Endothelial cell of umbilical vein (primary cell): Measurements from ENCODE around the gene PIEZO2. TPM values are rescaled to one million over a fixed set of nuclear protein-coding genes. Genes with fewer than 3 reads are reported as not detected.

Experiments used
- BruUV-seq: library from RNA; stranded (reverse); fragments of 400-500 nt; replicated peaks from 2 replicates; lab custom pipeline; 2021; lab: Mats Ljungman, UMichigan
- CTCF ChIA-PET: fragments of 300-600, 350-600 bp; sonication (Branson Sonifier 250); formaldehyde crosslinking; loops from one replicate; lab custom pipeline; 2021; ENCODE audit warnings: antibody characterized with exemption, inconsistent platforms; lab: Charles Lee
- POLR2A ChIA-PET: fragments of 300-600, 350-600 bp; sonication (Branson Sonifier 250); formaldehyde crosslinking; loops from one replicate; lab custom pipeline; 2021; ENCODE audit warnings: antibody characterized with exemption, inconsistent platforms; lab: Charles Lee
- DNase-seq: peaks from one replicate; pipeline ENCODE4 v3.0.0-alpha.2; 2011; ENCODE audit warnings: low read depth, low spot score
- FAIRE-seq: peaks from 2 replicates; lab custom pipeline; 2011; peaks lifted over from hg19 to GRCh38; lab: Jason Lieb, UNC
- H2AFZ ChIP-seq: 2 replicates; pipeline ENCODE4 v1.6.0; 2012; ENCODE audit warnings: low read depth, low read length, control low read depth, inconsistent platforms
- H3K27ac ChIP-seq: 2 replicates; pipeline ENCODE4 v1.5.1; 2011; ENCODE audit warnings: low read depth, mild to moderate bottlenecking, control low read depth, low read length, moderate library complexity; ENCODE audit not compliant: insufficient read depth
- H3K27me3 ChIP-seq, 2 experiments: 2 replicates each; pipeline versions ENCODE4 v1.6.0 to v1.6.1; 2011; ENCODE audit warnings: low read length in 2 of 2, mixed read lengths in 1 of 2; ENCODE audit not compliant: control insufficient read depth in 2 of 2, insufficient read depth in 2 of 2
- H3K36me3 ChIP-seq, 2 experiments: 2 replicates in 1 of 2; 3 replicates in 1 of 2; pipeline ENCODE4 v1.5.1; 2011; ENCODE audit warnings: low read length in 2 of 2, mild to moderate bottlenecking in 1 of 2, moderate library complexity in 1 of 2; ENCODE audit not compliant: control insufficient read depth in 2 of 2, insufficient read depth in 2 of 2; ENCODE audit errors: extremely low read depth in 1 of 2
- H3K4me1 ChIP-seq: 3 replicates; pipeline ENCODE4 v1.5.1; 2011; ENCODE audit warnings: mild to moderate bottlenecking, low read length; ENCODE audit not compliant: control insufficient read depth, insufficient read depth; ENCODE audit errors: extremely low read depth
- H3K4me2 ChIP-seq: 2 replicates; pipeline ENCODE4 v1.6.1; 2011; ENCODE audit warnings: low read length, control low read depth, mixed read lengths; ENCODE audit not compliant: insufficient read depth
- H3K4me3 ChIP-seq, 3 experiments: fragments of 200-600 bp in 1 of 3; sonication (generic), shearing (Covaris generic) in 1 of 3; replicated peaks in 1 of 3; 2 replicates each; pipeline ENCODE4 v1.5.1; 2011 to 2016; ENCODE audit warnings: control low read depth in 3 of 3, low read length in 3 of 3, mild to moderate bottlenecking in 2 of 3, inconsistent platforms in 1 of 3, low read depth in 1 of 3, moderate library complexity in 1 of 3; ENCODE audit not compliant: insufficient read depth in 1 of 3
- H3K79me2 ChIP-seq: 2 replicates; pipeline ENCODE4 v1.6.0; 2012; ENCODE audit warnings: low read length, inconsistent platforms; ENCODE audit not compliant: control insufficient read depth, insufficient read depth
- H3K9ac ChIP-seq: replicated peaks from 2 replicates; pipeline ENCODE3; 2011; ENCODE audit warnings: low read length, control low read depth; ENCODE audit not compliant: insufficient read depth; ENCODE audit errors: extremely low read depth
- H3K9me1 ChIP-seq: replicated peaks from 3 replicates; pipeline ENCODE4 v1.6.0; 2011; ENCODE audit warnings: mild to moderate bottlenecking, low read length; ENCODE audit not compliant: control insufficient read depth, insufficient read depth; ENCODE audit errors: extremely low read depth
- H3K9me3 ChIP-seq: replicated peaks from 2 replicates; pipeline ENCODE4 v1.5.1; 2012; ENCODE audit warnings: low read length, inconsistent platforms; ENCODE audit not compliant: control insufficient read depth, insufficient read depth
- H4K20me1 ChIP-seq: replicated peaks from 2 replicates; pipeline ENCODE3; 2011; ENCODE audit warnings: mild to moderate bottlenecking, low read length; ENCODE audit not compliant: control insufficient read depth, insufficient read depth; ENCODE audit errors: extremely low read depth
- CTCF ChIP-seq, 2 donors: IDR thresholded peaks; 1 replicate in 1 of 2; 2 replicates in 1 of 2; pipeline ENCODE4 v1.5.1; 2011; ENCODE audit warnings: low read length in 2 of 2, mild to moderate bottlenecking in 2 of 2, moderate library complexity in 2 of 2, control low read depth in 1 of 2, inconsistent platforms in 1 of 2, low read depth in 1 of 2; ENCODE audit not compliant: insufficient read depth in 1 of 2; ENCODE audit errors: extremely low read depth in 1 of 2
- EZH2 ChIP-seq: IDR thresholded peaks from 2 replicates; pipeline ENCODE4 v1.6.1; 2012; ENCODE audit warnings: borderline replicate concordance, low read depth, mild to moderate bottlenecking, moderate library complexity, low read length, inconsistent platforms; ENCODE audit not compliant: severe bottlenecking
- FOS ChIP-seq: IDR thresholded peaks from 2 replicates; pipeline ENCODE4 v1.6.1; 2011; ENCODE audit warnings: mild to moderate bottlenecking, low read length, moderate library complexity, borderline replicate concordance; ENCODE audit not compliant: insufficient read depth
- GATA2 ChIP-seq: IDR thresholded peaks from 2 replicates; pipeline ENCODE4 v1.7.0; 2011; ENCODE audit warnings: low read depth, mild to moderate bottlenecking, moderate library complexity, mixed read lengths, low read length; ENCODE audit not compliant: insufficient read length, insufficient read depth
- JUN ChIP-seq: IDR thresholded peaks from 2 replicates; pipeline ENCODE4 v1.6.1; 2011; ENCODE audit warnings: borderline replicate concordance, low read depth; ENCODE audit not compliant: insufficient read length, insufficient read depth
- MAX ChIP-seq: IDR thresholded peaks from 2 replicates; pipeline ENCODE4 v1.6.1; 2011; ENCODE audit not compliant: insufficient read depth, insufficient read length
- MYC ChIP-seq: IDR thresholded peaks from one replicate; pipeline ENCODE4 v1.6.1; 2011; ENCODE audit warnings: mild to moderate bottlenecking, low read depth, low read length
- POLR2A ChIP-seq: IDR thresholded peaks from 2 replicates; pipeline ENCODE4 v1.6.1; 2012; ENCODE audit warnings: low read depth, mild to moderate bottlenecking, control low read depth, low read length
- POLR2AphosphoS5 ChIP-seq: IDR thresholded peaks from 2 replicates; pipeline ENCODE4 v1.6.1; 2012; ENCODE audit warnings: low read depth, mild to moderate bottlenecking, control low read depth, low read length, moderate library complexity; ENCODE audit not compliant: insufficient read depth
- dilution Hi-C: fragments of 300-500 bp; cut with MboI; formaldehyde crosslinking; loops from one replicate; pipeline ENCODE4 v1.15.0; 2019; ENCODE audit warnings: low sequenced_read_pairs; ENCODE audit not compliant: extremely low pct_ligation_motif_present
- intact Hi-C: fragments of 100-400 bp; cut with micrococcal nuclease; formaldehyde crosslinking; loops from one replicate; pipeline ENCODE4 v1.10.0; 2022
- polyA plus RNA-seq, 4 experiments: library from polyadenylated mRNA; depleted of rRNA in 3 of 4; stranded (reverse) in 3 of 4; unstranded in 1 of 4; fragments of >200 nt; gene quantifications; 2 replicates each; pipeline versions ENCODE4 v1.2.1 to v1.2.3, GENCODE V29; 2011 to 2012; ENCODE audit warnings: missing spikeins in 1 of 4
- total RNA-seq: library from RNA; stranded (reverse); gene quantifications from 2 replicates; pipeline ENCODE4 v1.2.3, GENCODE V29; 2021

PIEZO2 gene
- total and polyA plus RNA-seq, 2 donors (not counting 3 experiments of a cell fraction or from before 2014, with no cell fraction given) = 1.7 to 11.2 TPM

GRCh38 chr18:10924290-10924689 lies 225.1 kb downstream of the PIEZO2 start:
- ChIA-PET POLR2A (interaction anchor here (0.6 kb wide), 1 partner anchor 1483 kb away, joined by 3 read pairs; no protein-coding TSS in a partner anchor), CTCF (no interaction called here)
- Histone ChIP-seq H3K27ac (no peak overlapping the region), H3K4me3 (no peak overlapping the region), H3K27me3 (no peaks in the 10 kb centered on the region), H3K9ac (no peak overlapping the region), H3K4me1 (peaks cover 48% of the 10 kb centered on the region), H3K9me3 (no peaks in the 10 kb centered on the region), H4K20me1 (no peaks in the 10 kb centered on the region), H2AFZ (no peak overlapping the region), H3K36me3 (no peaks in the 10 kb centered on the region), H3K79me2 (no peaks in the 10 kb centered on the region), H3K4me2 (no peak overlapping the region), H3K9me1 (no peaks in the 10 kb centered on the region)
- dilution Hi-C loops = no loop called here
- intact Hi-C loops = no loop called here
- no peak for TF ChIP-seq EZH2
- no peak for TF ChIP-seq FOS
- no peak for TF ChIP-seq GATA2
- TF ChIP-seq JUN = no peak
- no peak for TF ChIP-seq MAX
- TF ChIP-seq POLR2AphosphoS5 = no peak
- TF ChIP-seq CTCF (IDR thresholded peaks at IDR 0.05; ENCODE audit: extremely low read depth in 1 of 2, insufficient read depth in 1 of 2, low read depth in 1 of 2, low read length in 2 of 2) = no peak
- TF ChIP-seq POLR2A = no peak
- no peak for TF ChIP-seq MYC
- DNase-seq = no peak
- FAIRE-seq = no peak
- no TSS peak for BruUV-seq
